Right renal cortex interstitium (tissue), 3 donors: Measurements from ENCODE around the gene TLE3. TPM values are rescaled to one million over a fixed set of nuclear protein-coding genes. Genes with fewer than 3 reads are reported as not detected.
A peak's percentile ranks its signal among the peaks of the same experiment; 100 is the strongest.

Experiments used
- DNase-seq, 3 donors: peaks; one replicate each; pipeline ENCODE4 v3.0.0-alpha.2; 2013; ENCODE audit warnings: low read depth in 3 of 3, low spot score in 2 of 3
- polyA plus RNA-seq, 3 donors: library from polyadenylated mRNA; unstranded; fragments of 120-200 nt; gene quantifications; one replicate each; pipeline ENCODE4 v1.2.1, GENCODE V29; 2013; ENCODE audit not compliant: insufficient read length in 3 of 3

The TLE3 gene
- polyA plus RNA-seq, 3 donors = 32.1 to 35.5 (median 35.1) TPM

- no peak for DNase-seq
These were observed 32.6 kb downstream of the TLE3 start for GRCh38 chr15:70065006-70065722.

DNA sequence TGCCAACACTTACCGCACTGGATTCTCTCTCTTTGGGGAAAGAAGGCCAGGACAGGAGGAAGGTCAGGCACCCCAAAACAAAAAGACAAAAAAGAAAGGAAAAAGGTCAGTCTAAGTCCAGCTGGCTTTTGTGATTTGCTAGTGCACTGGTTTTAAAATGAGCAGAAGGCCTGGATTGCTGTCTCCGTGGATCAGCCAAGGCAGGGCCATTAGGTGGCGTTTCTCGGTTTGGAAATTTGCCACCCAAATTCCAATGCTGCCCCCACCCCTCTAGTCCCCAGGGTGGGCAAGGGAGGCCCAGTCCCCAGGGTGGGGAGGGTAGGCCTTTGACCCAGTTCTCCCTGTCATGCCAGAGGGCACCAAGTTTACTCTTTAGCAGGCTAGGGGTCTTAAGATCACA is 33.3 kb downstream of the TLE3 start:
- no peak for DNase-seq

- DNase-seq = no peak
These were observed 33.7 kb downstream of the TLE3 start for GRCh38 chr15:70063980-70064379.

DNA sequence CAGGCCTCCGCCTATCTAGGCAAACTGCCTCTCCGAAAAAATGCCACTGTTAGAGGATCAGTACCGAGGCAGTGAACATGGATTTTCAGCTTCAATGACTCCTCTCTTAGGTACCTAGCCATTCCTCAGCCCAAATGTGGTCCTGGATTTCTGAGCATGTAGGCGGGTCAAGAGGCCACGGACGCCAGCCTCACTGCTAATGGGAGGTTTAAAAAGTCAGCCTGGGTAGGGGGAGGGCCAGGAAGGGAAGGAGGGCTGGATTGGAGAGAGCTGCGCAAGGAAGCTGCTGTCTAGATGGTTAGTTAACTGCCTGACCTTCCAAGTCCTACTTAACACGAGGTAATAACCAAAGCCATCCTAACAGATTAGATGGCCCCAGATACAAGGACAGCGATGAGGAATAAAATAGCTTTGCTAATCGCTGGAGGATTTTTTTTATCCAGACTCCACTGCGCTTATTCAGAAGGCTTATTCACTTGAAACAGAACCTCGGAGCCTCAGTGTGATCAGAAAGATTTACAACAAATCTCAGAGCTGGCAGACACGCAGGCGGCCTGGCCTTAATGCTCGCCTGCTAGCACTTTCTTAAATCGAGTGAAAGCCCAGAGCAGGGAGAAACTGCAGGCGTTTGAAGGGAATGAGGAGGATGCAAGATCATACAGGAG is 34.3 kb downstream of the TLE3 start:
- DNase-seq = no peak

DNA sequence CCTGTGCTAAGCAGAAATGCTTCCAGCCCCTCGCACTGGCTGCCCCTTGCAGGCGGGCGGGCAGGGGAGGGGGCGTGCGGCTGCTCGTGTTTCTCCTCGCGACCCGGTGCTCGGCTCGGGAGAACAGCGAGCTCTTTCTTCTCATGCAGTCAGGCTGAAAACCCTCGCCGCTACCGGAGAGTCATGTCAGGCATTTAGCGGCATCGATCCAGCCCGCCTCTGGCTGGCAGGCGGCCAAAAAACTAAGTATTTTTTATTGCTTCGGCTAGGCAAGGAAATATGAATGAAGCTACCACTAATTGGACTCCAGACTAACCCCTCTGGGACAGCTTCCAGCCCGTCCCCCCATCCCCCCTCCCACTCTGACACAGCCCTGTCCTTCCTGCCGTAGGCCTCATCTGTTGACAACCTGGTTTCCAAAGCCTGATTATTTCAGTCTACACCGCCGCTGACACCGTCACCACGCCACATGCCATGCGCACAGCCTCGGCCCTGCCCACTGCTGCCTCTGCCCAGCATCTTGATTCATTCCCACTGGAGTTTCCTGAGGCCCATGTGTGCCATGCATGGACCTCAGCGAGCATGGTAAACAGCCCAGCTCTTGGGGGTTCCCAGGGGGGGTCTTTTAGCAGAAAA is 35.3 kb downstream of the TLE3 start:
- peak; percentile 63 to 74 (median 65) for DNase-seq

DNA sequence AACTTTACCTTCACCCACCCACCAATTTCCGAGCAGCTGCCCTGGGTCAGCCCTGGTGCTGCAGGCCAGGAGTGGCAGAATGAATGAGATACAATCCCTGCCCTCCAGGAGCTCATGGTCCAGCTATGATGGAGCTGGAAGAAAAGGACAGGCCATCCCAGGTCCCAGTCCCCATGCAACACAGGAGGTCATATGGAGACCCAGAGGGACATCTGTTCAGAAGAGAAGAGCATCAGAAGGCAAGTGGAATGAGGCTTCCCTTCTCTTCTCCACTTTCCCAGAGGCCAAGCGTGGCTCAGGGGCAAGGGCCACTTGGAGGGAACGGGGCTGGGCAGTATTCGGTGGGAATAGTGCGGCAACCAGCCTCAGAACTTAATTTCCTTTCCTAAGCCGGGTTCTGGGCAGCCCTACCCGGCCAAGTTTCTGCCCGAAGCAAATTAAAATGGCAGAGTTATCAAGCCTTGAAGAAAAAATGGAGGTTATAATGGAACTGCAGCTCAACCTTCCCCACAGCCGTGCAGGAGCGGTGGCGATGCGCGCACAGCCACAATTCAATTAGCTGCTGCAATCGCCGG is 35.9 kb downstream of the TLE3 start:
- no peak for DNase-seq

DNA sequence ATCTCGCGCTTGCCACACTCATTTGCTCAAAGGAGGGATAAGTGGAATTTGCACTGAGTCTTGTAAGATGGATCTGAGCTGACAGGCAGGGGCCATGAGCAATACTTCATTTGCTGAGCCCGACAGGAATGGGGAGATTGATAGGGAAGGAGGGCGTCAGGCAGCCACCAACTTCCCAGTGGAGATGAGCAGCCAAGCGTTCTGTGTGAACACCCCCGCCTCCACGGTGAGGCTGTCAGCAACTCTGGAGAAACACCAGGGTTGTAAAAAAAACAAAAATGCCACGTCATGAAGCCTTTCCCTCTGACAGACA is 36.8 kb downstream of the TLE3 start:
- no peak for DNase-seq

DNA sequence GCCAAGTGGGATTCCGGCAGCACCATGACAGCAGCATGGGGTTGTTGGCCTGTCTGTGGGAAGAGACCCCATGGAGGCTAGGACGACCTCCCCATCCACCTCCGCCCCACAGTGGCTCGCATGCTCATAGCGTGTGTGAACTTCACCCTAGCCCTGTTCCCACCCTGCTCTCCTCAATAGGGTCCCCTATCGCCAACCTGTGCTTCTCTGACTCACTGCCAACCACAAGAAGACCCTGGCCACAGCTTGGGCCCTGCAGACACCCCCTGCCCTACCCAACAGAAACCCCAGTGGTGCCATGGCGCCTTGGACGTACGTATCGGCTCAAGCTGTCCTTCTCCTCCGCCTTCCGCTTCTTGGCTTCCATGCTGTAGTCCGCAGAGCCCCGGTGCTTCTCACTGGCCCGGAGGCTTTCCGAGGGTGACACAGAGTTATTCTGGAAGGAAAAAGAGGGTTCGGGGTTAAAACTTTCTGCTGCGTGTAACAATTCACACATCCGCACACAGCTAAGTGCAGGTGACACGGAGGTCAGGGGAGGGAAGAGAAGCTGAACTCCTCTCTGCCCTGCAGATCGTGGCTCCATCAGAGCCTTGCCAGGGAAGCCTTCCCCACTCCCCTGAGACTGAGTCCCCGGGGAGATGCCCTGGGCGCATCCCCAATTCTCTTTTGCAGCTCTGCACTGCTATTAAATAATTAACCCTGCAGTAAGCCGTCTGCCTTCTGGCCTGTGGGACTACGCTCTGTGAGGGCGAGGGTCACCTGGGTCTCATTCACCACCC is 37.3 kb downstream of the TLE3 start:
- no peak for DNase-seq

GRCh38 chr15:70059476-70060213 is 38.1 kb downstream of the TLE3 start:
- DNase-seq = no peak

DNA sequence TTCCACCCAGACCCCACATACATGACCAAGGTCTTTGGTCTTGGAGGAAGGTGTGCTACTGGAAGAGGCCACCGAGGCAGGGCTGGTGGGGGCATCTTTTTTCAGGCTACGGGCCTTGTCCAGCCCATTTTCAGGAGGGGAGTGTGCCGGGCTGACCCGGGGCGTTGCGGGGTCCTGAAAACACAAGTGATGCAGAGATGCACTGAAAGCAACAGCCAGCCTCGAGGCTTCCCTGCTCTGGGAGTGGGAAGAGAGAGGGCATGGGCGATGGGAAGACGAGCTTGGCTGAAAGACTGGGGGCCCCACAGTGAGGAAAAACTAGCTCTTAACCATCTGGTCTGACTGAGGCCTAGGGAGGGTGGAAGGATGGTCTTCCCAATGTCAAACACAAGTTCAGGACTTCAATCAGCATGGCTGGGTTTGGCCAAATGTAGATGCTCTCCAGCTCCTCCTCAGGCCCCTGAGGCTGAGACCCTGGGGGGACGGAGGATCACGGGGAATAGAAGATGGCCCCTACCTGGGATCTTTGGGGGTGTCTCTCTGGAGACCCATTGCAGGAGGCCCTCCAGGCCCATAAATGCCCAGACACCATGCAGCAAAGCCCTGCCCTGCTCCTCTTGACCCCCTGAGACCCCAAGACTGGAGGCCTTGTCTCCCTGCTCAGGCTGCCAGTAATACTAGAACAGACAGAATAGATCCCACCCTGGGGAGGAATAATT is 38.9 kb downstream of the TLE3 start:
- no peak for DNase-seq

DNA sequence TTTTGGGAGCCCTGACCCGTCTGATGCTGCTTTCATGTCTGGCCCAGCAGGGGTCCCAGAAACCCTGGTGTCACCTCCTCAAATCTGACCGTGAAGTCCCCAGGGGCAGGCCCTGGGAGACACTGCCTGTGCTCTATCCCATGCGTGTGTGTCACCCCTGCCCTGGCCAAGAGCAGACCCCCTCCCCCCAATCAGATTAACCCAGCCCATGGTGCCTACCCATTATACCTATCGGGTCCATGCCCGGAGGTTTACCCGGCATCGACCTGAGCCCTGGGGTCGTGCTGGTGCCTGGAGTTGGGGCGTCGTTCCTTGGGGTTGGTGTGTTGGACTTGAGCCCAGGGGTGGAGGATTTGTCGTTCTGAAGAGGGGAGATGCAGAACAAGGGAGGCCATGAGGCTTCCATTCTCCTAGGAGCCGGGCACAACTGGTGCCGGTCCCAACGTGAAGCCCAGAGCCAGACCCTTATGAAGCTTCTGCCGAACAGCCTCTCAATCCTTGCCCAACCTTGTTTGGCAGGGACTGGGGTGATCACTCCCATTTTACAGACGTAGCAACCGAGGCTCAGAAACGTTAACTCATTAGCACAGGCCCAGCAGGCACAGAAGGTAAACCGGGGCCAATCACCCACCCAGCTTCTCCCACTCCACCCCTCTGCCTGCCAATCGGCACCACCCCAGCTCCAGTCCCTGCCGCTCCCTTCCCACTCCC is 39.6 kb downstream of the TLE3 start:
- no peak for DNase-seq

- no peak for DNase-seq
These were observed 41.5 kb downstream of the TLE3 start for GRCh38 chr15:70056091-70056680.

GRCh38 chr15:70055601-70056051 is 42.1 kb downstream of the TLE3 start:
- no peak for DNase-seq

DNA sequence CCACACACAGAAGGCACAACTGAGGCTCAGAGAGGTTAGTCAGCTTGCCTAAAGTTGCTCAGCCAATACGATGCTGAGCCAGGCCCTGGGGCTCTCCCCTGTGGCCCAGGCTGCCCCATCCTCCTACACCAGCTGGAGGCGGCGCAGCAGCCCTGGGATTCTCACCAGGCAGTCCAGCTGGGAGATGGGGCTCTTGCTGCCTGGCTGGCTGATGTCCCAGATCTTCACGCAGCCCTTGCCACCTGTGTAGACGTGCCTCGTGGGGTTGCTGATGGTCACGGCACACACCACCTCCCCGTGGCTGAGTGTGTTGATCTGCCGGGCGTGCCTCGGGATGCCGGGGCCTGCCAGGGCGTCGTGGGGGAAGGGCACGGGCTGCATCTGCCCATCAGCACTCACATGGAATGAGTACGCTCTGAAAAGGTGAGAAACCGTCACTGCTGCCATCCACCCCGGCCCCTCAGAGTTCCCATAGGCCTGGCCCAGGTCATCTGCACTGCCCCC is 42.8 kb downstream of the TLE3 start:
- DNase-seq = no peak

DNA sequence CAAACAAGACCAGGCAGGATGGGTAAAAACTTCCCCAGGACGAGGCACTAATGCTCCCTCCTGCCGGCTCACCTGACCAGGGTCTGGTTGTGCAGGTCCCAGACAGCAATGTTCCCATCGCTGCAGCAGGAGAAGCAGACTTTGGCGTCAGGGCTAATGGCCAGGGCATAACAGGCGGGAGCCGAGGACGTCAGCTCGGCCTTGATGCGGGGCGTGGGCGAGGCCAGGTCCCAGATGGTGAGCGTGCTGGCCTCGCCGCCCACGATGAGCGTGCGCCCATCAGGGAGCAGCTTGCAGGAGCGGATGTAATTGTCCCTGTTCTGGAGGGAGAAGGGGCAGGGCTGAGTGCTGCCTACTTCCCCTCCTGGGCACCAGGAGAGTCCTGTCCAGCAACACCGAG is 43.4 kb downstream of the TLE3 start:
- DNase-seq = no peak

DNA sequence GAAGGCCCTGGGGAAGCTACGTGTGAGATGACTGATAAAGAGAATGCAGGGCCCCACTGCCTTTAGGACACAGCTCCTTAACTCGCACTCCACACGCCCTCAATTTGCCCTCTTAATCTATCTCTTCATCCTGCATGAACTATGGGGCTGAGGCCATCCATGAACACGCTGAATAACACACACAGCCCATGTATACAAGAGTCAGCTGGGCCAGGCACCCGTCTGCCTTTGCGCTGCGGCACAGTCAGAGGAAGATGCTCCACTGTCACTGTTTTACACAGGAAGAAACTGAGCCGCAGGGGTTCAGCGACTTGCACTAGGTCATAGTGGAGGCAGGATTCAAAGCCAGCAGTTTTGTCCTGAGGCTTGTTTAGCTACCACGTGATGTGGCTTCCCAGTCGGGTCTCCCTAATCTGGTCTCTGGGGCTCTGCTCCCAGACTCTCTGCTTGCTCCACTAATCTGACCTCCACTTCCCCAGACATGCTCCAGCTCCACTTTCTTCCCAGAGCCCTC is 43.9 kb downstream of the TLE3 start:
- DNase-seq = no peak

- no peak for DNase-seq
These were observed 44.6 kb downstream of the TLE3 start for GRCh38 chr15:70053001-70053715.
